Kasumi-1 (cell line): Measurements from ENCODE around the gene TMEM255B.
"Not testable (repeated sequence)": the region's sequence is repeated elsewhere in the genome, so short reads cannot be mapped to it uniquely, and the experiment has no call there.

Experiments
- DNase-seq, 2 experiments: peaks; one replicate each; lab custom pipeline; 2025; lab: John Stamatoyannopoulos, UW

The TMEM255B gene

GRCh38 chr13:113787694-113788093, 28.7 kb downstream of the TMEM255B start:
- no peak for DNase-seq

- no peak for DNase-seq
Observed at GRCh38 chr13:113788413-113789135, 29.5 kb downstream of the TMEM255B start.

GRCh38 chr13:113789167-113789566, 30.1 kb downstream of the TMEM255B start:
- DNase-seq: no peak

GRCh38 chr13:113789931-113790330, 30.9 kb downstream of the TMEM255B start:
- not testable (repeated sequence) for DNase-seq

GRCh38 chr13:113791226-113791625, 32.2 kb downstream of the TMEM255B start:
- DNase-seq: no peak

- no peak for DNase-seq
Observed at GRCh38 chr13:113791761-113792160, 32.7 kb downstream of the TMEM255B start.

- no peak for DNase-seq
Observed at GRCh38 chr13:113792236-113792770, 33.3 kb downstream of the TMEM255B start.

- DNase-seq: no peak
Observed at GRCh38 chr13:113792886-113793717, 34.1 kb downstream of the TMEM255B start.

GRCh38 chr13:113793718-113794085, 34.7 kb downstream of the TMEM255B start:
- DNase-seq: no peak

GRCh38 chr13:113794086-113794485, 35.1 kb downstream of the TMEM255B start:
- DNase-seq: no peak

- no peak for DNase-seq
Observed at GRCh38 chr13:113794764-113795173, 35.7 kb downstream of the TMEM255B start.

GRCh38 chr13:113795362-113795761, 36.3 kb downstream of the TMEM255B start:
- DNase-seq: not testable (repeated sequence)

- no peak for DNase-seq
Observed at GRCh38 chr13:113796211-113796963, 37.4 kb downstream of the TMEM255B start.

- DNase-seq: no peak
Observed at GRCh38 chr13:113796964-113797676, 38.1 kb downstream of the TMEM255B start.

- DNase-seq: no peak
Observed at GRCh38 chr13:113798200-113798811, 39.3 kb downstream of the TMEM255B start.

GRCh38 chr13:113800576-113800926, 41.5 kb downstream of the TMEM255B start:
- DNase-seq: no peak

- no peak for DNase-seq
Observed at GRCh38 chr13:113801289-113801961, 42.4 kb downstream of the TMEM255B start.

GRCh38 chr13:113802090-113802531, 43.1 kb downstream of the TMEM255B start:
- peak; percentile 13 to 52 for DNase-seq

- no peak for DNase-seq
Observed at GRCh38 chr13:113802761-113803160, 43.7 kb downstream of the TMEM255B start.

GRCh38 chr13:113803409-113804016, 44.5 kb downstream of the TMEM255B start:
- DNase-seq: no peak
